Stimulated activated CD8-positive, alpha-beta memory T cell treated with anti-CD3 and anti-CD28 coated beads, Interleukin-12 subunit alpha, Interleukin-12 subunit beta, amount 100 ng/mL, for 1 hour (primary cell): ENCODE results near the gene CACNA1D.

Source experiments
- DNase-seq: peaks from one replicate; pipeline ENCODE4 v3.0.0-alpha.2; 2020; ENCODE audit warnings: low read depth

The CACNA1D gene

DNA sequence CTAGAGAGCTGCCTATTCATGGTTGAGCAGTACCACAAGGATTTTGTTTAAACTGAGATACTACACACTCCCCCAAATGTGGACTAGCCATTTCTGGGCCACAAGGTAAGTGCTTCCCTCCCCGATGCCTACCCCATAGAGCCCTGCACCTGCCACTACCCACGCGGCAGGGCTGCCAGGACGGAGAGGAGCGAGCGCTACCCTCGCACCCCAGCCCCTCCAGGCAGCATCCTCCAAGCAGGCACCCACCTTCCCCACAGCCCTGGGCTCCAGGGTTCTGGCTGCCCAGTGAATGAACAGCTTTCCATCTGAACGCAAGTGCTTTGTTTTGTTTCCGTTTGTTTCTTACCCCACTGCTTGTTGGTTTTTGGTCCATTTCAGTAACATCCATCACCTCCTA lies 292.6 kb downstream of the CACNA1D start:
- no peak for DNase-seq

DNA sequence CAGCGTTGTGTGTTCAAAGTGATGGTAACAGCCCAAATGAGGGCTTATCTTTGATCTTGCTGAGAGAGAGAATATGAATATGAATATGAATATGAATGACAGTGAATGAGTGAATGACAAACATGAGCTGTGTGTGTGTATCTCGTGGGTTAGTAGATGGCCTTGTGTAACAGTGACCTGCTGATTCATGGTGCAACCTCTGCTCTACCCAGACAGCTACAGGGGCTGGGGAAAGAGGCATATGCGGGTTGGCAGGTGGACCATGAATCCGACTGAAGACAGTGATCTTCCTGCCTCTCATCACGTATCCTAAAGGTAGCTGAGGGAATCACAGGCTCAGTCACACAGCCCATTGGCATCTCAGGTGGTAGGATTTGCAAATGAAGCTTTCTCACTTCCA lies 293.6 kb downstream of the CACNA1D start:
- no peak for DNase-seq

DNA sequence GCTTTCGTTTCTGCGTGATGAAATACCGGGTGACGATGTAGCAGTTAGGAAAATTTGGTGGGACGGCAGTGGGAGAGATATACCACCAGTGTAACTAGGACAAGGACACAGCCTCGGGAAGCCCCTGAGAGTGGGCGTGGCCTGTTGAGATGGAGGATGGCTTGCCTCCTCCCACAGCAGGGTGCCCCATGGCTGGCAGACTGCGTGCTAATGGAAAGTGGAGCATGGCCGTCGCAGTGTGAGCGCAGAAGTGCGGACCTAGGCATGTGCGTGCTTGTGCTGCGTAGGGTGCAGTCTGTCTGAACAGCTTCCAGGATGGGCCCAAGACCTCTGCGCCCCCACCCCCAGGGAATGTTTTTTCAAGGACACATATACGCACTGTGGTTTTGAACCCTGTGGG lies 295.0 kb downstream of the CACNA1D start:
- DNase-seq, result no peak

DNA sequence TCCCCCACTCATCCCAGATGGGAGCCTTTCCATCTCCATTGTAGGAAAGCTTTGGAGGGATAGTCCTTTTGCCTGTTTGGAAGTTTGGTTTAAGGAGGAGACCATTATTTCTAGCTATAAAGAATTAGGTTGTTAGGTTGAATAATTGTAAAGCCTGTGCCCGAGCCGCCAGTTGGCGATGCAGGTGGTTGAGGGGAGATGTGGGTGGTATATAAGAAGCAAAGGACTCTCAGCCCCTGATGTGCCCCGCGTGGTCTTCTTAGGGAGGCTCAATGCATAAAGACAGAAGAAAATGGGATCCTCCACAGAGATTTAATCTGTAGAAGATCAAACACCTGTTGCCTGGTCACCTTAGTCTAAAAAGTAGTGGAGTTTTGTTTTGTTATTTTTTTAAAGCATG lies 296.1 kb downstream of the CACNA1D start:
- no peak for DNase-seq

DNA sequence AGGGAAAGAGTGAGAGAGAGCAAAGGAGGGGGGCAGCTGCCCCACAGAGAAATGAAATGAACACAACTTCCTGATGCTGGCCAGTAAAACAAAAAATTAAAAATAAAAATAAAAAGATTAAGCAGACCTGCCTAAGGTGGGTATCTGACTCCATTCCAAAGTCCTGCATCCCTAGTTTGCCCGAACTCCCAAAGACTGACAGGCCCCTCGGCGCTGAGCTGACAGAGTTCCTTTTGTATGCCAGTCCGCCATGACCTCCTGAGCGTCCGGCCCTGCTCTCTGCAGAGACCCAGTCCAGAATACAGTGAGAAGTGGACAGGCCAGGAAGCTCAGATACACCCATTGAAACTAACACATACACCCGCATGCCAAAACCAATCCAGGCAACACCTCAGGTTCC lies 296.9 kb downstream of the CACNA1D start:
- DNase-seq, result no peak

DNA sequence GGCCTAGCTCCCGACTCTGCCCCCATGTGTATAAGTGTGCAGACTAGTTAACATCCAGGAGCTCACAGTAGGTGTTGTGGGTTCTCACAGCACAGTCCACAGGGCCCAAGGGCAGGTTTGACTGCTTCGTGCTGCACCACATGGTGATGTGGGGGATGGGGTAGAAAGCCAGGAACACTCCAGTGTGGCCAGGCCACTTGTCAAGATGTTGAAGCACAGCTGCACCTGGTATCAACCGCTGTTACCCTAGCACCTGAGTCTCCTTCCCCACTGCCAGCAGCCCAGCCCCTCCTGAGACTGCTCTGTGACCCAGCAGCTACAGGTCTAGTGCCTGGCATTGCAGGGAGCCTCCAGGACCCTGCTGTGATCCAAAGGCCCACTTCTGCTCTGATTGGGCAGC lies 298.5 kb downstream of the CACNA1D start:
- no peak for DNase-seq

DNA sequence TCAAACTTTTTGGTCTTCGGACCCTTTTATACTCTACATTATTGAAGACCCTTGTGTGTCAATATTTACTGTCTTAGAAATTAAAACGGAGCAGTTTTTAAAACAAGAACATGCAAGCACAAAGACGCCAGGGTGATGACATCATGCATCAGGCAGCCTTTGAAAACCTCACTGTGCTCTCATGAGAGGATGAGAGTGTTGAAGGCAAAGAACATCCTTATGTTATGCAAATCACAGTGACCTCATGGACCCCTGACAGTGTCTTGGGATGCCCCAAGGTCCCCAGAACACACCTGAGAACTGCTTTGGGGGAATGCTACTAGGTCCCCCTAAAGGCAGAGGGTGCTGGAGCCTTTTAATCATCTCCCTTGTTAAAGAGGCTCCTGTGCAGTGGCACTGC lies 300.2 kb downstream of the CACNA1D start:
- no peak for DNase-seq

DNA sequence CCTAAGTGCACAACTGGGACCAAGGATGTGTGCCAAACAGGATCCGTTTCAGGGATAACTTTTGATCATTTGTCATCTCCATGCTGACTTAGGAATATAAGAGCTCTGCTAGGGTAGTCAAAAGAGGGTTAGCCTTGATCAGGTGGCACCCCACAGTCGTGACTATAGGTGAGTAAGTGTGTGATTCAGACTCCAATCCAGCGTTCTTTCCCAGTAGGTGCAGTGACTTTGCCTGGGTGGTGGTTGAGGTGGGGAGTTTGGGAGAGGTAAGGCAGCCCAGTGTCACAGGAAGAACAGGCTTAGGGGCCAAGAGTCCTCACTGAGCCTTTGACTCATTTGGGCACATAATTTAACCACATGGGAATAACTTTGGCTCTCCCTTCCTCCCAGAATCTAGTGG lies 300.8 kb downstream of the CACNA1D start:
- no peak for DNase-seq

DNA sequence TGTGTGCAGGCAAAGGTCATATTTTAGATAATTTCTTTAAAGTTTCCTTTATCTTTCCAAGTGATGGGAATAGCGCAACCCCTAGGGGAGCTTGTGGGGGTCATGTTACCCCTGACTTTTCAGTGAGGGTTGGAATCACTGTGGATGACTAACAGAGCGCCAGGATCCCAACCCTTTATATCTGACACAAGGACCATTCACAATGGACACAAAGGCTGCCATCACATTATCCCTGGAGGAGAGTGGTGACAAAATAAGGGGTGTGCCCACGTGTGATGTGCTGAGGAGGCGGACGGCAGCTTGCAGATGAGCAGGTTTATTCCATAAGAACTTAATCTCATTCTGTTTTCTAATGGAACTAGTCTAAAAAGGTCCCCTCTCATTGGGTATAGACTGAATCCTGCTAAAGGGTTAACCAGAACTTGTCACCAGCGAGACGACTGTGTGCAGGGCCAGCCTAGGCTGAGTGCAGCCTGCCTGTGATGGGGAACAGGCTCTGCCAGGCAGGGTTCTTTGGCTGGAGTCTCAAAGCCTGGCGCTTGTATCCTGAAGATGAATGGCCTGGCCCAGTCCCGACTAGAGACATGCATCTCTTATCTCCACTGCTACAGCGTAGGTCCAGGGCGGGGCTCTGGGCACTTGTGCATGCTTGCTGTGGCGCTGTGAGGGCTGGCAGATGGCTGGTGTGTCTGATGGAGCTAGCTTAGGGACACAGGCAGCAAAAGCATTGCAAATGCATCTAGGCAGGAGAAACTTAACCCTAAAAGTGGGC lies 301.6 kb downstream of the CACNA1D start:
- no peak for DNase-seq

DNA sequence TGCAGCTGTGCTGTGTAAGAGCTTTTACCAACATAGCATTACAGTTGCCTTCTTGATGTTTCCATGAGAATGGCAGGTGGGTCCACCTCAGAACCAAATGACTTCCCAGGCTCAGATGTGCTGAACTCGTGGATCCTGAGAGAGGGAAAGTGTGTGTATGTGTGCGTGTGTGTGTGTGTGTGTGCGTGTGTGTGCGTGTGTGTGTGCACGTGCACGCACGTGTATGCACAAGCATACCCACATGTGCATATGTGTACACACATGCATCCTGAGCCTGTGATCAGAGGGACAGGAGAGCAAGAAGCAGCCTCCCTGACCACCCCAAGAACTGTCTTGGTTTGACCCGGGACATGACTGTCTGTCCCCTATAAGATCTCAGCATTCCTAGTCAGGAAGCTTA lies 303.7 kb downstream of the CACNA1D start:
- no peak for DNase-seq

DNA sequence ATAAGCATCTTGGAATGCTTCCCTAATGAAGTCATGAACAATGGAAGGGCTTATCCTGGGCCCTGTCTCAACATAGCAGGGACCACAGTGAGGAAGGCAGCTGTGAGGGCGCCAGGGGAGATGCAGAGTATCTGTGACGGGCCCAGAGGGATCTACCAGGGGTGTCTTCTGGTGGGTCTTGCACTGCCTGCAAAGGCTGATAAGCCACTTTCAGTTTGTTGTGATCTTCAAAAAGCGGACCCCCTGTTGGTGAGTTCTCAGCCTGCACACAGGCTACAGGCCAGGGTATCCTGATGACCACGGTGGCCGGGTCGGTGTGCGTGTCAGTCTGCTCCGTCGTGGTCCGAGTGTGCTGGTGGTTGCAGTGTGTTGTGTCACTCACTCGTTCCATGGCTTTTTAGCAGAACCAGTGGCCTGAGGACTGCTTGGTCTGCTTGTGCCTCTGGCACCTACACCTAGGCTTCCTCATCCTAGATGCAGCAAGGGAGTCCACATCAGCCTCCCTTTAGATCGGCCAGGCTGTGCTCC lies 305.0 kb downstream of the CACNA1D start:
- DNase-seq, result no peak

DNA sequence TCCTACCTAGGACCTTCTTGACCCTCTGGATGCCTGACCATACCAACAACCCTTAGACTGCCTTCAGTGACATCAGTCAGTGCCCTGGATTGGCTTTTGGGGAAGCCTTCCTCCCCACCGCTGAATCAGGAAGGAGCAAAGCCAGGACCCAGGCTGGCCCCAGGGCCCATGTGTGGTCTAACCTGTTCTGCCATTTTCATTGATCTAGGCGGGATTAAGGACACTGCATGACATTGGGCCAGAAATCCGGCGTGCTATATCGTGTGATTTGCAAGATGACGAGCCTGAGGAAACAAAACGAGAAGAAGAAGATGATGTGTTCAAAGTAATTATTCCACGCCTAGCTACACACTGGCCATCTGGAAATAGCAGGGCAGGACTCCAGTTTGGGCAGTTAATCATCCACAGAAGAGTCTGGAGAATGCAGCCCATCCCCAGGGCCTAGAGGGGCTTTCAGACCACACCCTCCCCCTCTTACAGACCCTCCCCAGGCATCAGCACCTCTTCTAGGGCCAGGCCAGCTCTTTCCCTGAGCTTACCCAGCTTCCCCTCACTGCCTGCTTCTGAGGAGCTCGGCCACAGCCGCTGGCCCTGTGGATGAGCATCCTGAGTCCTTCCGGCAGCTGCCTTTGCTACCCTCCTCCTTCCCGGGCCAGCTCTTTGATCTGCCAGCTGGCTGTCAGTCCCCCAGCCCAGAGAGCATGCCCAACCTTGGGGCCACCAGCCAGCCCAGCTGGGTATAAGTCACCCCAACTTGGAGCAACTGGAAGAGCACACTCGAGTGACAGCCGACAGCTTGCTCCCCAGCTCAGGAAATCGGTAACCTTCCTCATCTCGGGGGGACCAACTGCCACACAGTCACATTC lies 305.9 kb downstream of the CACNA1D start:
- no peak for DNase-seq

DNA sequence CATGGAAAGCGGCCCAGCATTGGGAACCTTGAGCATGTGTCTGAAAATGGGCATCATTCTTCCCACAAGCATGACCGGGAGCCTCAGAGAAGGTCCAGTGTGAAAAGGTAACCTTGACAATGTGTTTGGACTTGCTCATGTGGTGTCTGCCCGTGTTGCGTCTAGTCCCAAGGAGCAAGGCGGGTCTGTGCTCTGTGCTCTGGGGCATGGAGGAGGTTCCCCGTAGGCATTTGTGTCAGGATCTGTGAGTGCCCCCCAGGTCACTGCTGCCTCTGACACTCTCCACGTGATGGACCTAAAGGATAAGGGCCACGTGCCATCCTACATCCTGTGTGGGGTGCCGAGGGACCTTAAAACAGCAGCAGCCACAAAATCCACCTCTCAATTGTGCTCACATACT lies 306.9 kb downstream of the CACNA1D start:
- no peak for DNase-seq

DNA sequence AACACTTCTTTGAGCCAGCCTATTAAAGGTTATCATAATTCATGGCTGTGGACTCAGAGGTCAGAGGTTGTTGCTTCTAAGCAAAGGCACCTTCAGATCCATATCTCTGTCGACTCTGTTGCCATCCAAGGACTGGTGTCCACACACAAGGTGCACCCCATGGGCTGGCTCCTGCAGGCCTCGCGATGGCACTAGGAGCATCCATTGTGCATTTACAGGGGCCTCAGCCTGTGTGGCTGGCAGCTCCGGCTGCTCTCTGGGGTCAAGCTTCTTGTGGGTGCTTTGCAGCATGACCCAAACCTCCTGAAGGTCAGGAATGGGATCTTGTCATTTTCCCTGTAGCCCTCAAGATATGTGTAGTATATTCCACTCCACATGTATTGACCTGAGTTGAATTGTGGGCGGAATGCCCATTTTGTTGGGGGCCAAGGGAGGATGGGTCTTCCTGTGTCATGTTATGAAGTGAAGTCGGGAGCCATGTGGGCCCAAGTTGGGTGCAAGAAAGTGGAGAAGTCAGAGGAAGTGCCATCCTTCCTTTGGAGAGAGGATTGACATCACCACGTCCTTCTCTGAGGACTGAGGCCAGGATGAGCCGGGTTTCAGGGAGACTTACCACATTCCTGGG lies 308.0 kb downstream of the CACNA1D start:
- DNase-seq, result no peak

DNA sequence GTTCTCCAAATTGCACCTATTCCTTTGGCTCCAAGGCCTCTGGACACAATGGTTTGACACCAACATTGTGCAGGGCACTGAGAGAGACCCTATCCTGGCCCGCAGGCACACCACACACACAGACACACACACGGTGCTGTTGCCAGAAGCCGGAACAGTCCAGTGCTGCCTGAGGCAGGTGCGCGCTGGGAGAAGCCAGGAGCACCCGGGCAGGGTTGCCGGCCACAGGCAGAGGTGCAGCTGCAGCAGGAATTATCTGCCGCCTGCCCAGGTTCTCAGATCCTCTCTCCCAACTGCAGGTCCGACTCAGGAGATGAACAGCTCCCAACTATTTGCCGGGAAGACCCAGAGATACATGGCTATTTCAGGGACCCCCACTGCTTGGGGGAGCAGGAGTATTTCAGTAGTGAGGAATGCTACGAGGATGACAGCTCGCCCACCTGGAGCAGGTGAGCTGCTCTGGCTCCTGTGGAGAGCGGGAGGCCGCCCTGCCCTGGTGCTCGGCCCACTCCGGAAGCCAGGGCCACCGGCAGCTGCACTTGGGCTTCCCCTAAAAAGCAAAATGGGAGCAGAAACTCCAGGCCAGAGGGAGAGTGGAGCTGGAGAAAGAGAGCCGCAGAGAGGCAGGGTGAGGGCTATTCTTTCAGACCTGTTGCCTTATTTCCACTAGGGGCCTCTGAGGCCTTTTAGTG lies 308.9 kb downstream of the CACNA1D start:
- no peak for DNase-seq

DNA sequence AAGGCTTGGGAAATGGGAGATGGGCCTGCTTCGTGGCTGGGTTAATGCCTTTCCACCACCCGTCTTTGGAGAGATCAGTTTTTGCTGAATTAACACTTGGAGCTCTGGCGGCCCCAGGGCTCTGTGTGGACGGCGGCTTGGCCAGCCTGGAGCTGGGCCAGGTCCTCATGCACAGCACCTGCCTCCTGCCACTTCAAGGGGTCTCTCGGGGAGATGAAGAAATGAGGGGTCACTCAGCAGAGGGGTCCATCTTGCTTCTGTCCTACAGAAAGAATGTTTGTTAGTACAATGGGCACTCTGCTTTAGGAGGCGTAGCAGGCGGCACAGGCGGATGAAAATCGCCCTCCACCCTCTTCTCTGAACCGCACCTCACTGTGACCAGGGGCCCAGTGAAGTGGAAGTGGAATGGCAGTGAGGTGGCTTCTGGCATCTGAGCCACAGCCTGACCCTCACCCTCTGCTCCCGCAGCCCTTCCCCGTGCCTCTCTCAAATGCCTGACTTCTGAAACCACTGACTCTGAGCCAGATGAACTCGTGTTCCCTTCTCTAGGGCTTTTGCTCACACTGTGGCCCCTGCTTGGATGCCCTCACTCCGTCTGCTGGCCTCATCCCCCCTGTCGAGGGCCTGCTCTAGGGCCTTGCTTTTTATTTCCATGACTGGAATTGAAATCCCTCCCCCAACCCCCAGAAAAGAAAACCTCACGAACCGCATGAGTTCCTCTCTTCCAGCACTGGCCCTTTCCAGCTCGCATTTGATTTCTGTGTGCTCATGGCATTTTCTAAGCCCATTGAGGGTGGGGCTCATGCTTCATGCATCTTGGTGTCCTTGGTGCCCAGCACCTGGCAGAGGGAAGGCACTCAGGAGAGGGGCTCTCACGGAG lies 309.6 kb downstream of the CACNA1D start:
- no peak for DNase-seq

DNA sequence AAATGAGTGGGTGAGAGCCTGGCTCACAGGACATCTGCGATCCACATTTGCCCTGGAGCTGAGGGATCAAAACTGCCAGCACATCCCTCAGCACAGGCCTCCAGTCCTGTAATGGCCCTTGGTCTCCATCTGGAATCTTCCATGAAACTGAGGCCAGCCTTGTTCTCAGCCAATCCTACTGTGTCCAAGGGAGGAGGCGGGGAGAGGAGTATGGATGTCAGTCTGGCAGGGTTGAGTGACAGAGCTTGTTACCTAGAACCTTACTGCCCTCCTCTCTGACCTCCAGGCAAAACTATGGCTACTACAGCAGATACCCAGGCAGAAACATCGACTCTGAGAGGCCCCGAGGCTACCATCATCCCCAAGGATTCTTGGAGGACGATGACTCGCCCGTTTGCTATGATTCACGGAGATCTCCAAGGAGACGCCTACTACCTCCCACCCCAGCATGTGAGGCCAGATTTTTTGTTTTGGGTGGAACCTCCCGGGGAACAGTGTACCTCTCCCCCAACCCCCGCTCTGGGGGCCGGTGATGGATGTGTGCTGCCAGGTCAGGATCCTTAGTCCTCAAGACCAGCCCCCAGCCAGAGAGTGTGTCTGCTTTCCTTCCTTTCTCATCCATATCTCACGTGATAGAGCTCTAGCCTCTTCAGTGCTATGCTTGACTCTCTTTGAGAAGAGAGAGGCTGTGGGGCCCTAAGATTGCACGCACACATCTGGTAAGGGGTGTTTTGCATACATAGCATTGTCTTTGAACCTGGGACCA lies 310.5 kb downstream of the CACNA1D start:
- DNase-seq, result no peak

DNA sequence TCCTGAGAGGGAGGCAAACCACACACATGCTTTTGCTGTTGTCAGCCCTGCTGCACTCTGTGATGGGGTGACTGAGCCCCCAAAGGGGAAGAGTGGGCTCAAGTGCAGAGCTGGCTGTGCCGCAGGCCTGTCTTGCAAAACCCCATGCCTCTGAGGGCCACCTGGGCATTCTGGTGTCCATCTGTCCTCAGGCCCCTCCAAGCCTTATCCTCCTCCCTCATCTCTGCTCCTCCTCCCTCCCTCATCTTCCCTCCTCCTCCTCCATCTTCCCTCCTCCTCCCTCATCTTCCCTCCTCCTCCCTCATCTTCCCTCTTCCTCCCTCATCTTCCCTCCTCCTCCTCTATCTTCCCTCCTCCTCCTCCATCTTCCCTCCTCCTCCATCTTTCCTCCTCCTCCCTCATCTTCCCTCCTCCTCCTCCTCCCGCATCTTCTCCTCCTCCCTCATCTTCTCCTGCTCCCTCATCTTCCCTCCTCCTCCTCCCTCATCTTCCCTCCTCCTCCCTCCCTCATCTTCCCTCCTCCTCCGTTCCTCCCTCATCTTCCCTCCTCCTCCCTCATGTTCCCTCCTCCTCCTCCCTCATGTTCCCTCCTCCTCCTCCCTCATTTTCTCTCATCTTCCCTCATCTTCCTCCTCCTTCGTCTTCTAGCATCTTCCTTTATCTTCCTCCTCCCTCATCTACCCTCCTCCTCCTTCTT lies 311.2 kb downstream of the CACNA1D start:
- DNase-seq, result no peak

DNA sequence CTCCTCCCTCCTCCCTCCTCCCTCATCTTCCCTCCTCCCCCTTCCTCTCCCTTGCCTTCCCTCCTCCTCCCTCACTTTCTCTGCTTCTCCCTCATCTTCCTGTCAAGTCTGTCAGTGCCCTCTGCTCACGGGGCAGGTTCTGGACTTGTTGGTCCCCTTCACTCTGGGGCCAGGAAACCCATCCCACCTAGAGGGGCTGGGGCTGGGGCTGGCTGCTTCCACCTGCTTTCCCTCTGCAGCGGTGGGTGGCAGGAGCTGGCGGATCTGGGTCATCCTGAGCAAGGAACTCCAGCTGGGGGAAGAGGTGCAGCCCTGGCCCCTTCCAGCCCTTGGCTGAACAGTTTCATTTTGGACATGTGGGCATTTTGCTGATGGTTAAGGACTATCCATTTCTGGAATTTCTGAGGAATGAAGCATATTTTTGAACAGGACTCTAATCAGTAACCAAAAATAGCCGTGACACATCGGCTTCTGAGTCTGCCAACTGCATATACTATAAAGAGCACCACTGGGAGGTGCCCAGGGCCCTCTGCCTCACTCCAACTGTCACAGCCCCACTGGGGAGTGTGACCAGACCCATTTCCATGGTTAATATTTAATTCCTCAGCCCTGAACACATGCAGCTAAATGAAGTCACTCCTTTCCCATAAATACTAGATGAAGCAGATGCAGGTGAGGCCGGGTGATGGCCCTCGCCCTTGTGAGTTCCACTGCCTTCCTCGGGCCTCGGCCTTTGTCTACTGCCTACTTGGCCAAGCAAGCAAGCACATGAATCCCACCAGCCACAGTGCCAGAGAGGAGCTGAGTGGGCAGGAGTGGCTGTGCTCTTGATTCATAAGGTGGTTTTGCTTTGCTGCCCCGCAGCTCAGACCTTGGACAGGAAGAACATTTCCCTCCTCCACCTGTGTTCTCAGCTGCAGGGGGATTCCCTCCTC lies 312.0 kb downstream of the CACNA1D start:
- no peak for DNase-seq
